Parathyroid adenoma (tissue), 2 donors: Measurements from ENCODE around the gene PRKD2.

Experiments used
- H2AFZ ChIP-seq: fragments of 300-600 bp; sonication (generic); one replicate; pipeline ENCODE4 v1.7.0; 2017; ENCODE audit warnings: antibody characterized with exemption, mild to moderate bottlenecking
- H3K27ac ChIP-seq: fragments of 300-600 bp; sonication (generic); one replicate; pipeline ENCODE4 v1.7.0; 2017
- H3K27me3 ChIP-seq: fragments of 300-600 bp; sonication (generic); one replicate; pipeline ENCODE4 v1.7.0; 2017; ENCODE audit warnings: low read length; ENCODE audit not compliant: control insufficient read depth, insufficient read depth
- H3K36me3 ChIP-seq: fragments of 300-600 bp; sonication (generic); one replicate; pipeline ENCODE4 v1.7.0; 2017; ENCODE audit warnings: low read length; ENCODE audit not compliant: control insufficient read depth, insufficient read depth
- H3K4me1 ChIP-seq: fragments of 300-600 bp; sonication (generic); one replicate; pipeline ENCODE4 v1.7.0; 2017; ENCODE audit warnings: control low read depth
- H3K4me2 ChIP-seq: fragments of 300-600 bp; sonication (generic); one replicate; pipeline ENCODE4 v1.7.0; 2017; ENCODE audit warnings: low read length
- H3K4me3 ChIP-seq: fragments of 300-600 bp; sonication (generic); one replicate; pipeline ENCODE4 v1.7.0; 2017; ENCODE audit warnings: low read depth, low read length
- H3K79me2 ChIP-seq: fragments of 300-600 bp; sonication (generic); one replicate; pipeline ENCODE4 v1.7.0; 2017; ENCODE audit warnings: control low read depth
- H3K9ac ChIP-seq: fragments of 300-600 bp; sonication (generic); one replicate; pipeline ENCODE4 v1.7.0; 2017; ENCODE audit warnings: mild to moderate bottlenecking
- H3K9me3 ChIP-seq: fragments of 300-600 bp; sonication (generic); one replicate; pipeline ENCODE4 v1.7.0; 2017; ENCODE audit warnings: low read length; ENCODE audit not compliant: control insufficient read depth
- CTCF ChIP-seq: fragments of 300-600 bp; sonication (generic); IDR thresholded peaks from one replicate; pipeline ENCODE4 v1.7.0; 2017; ENCODE audit warnings: antibody characterized with exemption, mild to moderate bottlenecking
- donor health status: primary hyperparathyroidism.

PRKD2 gene

GRCh38 chr19:46648060-46648960 lies 68.6 kb downstream of the PRKD2 start:
- Histone ChIP-seq H3K4me3 (no peak overlapping the region), H3K9ac (no peak overlapping the region), H3K27ac (no peak overlapping the region), H3K9me3 (no peaks in the 10 kb centered on the region), H3K36me3 (no peaks in the 10 kb centered on the region), H3K27me3 (no peaks in the 10 kb centered on the region), H3K4me2 (no peak overlapping the region), H3K79me2 (no peaks in the 10 kb centered on the region), H3K4me1 (no peaks in the 10 kb centered on the region), H2AFZ (no peak overlapping the region)
- TF ChIP-seq CTCF = no peak

DNA sequence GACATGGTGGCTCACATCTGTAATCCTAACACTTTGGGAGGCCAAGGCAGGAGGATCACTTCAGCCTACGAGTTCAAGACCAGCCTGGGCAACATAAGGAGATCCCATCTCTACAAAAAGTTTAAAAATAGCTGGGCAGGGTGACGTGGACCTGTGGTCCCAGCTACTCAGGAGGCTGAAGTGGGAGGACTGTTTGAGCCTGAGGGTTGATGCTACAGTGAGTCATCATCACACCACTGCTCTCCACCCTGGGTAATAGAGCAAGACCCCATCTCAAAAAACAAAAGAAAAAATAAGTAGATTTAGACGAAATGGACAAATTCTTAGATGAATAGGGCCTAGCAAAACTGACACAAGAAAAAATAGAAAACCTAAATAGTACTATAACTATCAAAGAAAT lies 70.5 kb downstream of the PRKD2 start:
- Histone ChIP-seq H3K79me2 (no peaks in the 10 kb centered on the region), H3K36me3 (no peaks in the 10 kb centered on the region), H3K27me3 (no peaks in the 10 kb centered on the region), H3K4me1 (no peaks in the 10 kb centered on the region), H2AFZ (no peak overlapping the region), H3K9ac (no peak overlapping the region), H3K4me3 (no peak overlapping the region), H3K9me3 (no peaks in the 10 kb centered on the region), H3K4me2 (no peak overlapping the region), H3K27ac (no peak overlapping the region)
- TF ChIP-seq CTCF = no peak

DNA sequence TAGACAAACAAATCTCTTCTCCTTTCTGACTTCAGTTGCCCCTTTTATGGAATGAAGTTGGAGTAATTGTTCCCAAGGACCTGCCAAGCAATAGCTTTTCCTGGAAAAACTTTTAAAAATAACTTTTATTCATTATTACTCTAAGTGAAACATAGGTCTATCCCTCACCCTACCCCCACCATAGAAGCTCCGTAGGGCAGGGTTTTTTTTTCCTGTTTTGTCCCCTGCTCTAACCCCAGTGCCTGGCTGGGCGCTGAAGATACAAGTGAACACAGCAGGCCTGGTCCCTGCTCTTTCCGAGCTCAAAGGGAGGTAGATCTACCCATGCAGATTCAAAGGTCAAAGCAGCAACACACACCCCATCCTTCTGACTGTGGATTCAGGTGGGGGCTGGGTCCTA lies 72.2 kb downstream of the PRKD2 start:
- Histone ChIP-seq H3K27me3 (no peaks in the 10 kb centered on the region), H3K27ac (no peak overlapping the region), H3K79me2 (no peaks in the 10 kb centered on the region), H3K9ac (no peak overlapping the region), H3K36me3 (no peaks in the 10 kb centered on the region), H2AFZ (no peak overlapping the region), H3K4me2 (no peak overlapping the region), H3K4me1 (no peaks in the 10 kb centered on the region), H3K9me3 (no peaks in the 10 kb centered on the region), H3K4me3 (no peak overlapping the region)
- TF ChIP-seq CTCF = no peak

DNA sequence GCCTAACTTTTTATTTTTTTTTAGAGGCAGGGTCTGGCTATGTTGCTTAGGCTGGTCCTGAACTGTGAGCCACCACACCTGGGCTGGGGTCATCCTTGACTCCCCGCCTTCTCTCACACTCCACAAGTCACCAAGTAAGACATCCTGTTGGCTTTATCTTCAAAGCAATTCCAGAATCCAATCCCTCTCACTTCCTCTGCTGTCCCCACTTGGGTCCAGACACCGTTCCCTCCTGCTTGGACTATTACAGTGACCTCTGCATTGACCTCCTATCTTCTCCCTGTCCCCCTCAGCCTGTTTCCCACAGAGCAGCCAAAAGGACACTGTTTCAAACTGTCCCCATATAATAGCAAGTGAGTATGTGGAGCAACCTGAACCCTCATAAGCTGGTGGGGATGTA lies 76.3 kb downstream of the PRKD2 start:
- no peaks in the 10 kb centered on the region for H3K27me3 ChIP-seq
- no peak for TF ChIP-seq CTCF
- H3K79me2 ChIP-seq = no peaks in the 10 kb centered on the region
- H3K4me1 ChIP-seq = no peaks in the 10 kb centered on the region
- H3K9me3 ChIP-seq = no peaks in the 10 kb centered on the region
- no peak overlapping the region for H3K9ac ChIP-seq
- H2AFZ ChIP-seq = no peak overlapping the region
- no peak overlapping the region for H3K27ac ChIP-seq
- H3K4me2 ChIP-seq = no peak overlapping the region
- no peaks in the 10 kb centered on the region for H3K36me3 ChIP-seq
- H3K4me3 ChIP-seq = no peak overlapping the region
